HG02840 (cell line): Measurements from ENCODE around the gene SPAG16.

Source experiments
- ATAC-seq: cut with Tn5 transposase; IDR thresholded peaks from one replicate; pipeline ENCODE4 v1.9.1; 2021; ENCODE audit warnings: mild to moderate bottlenecking, moderate library complexity, moderate number of reproducible peaks; ENCODE audit not compliant: unreplicated experiment, low FRiP score

SPAG16 gene

GRCh38 chr2:214215107-214215506 lies 930.8 kb downstream of the SPAG16 start:
- ATAC-seq, result no peak

- ATAC-seq, result no peak
Observed at GRCh38 chr2:214217136-214217535, 932.9 kb downstream of the SPAG16 start.

- ATAC-seq, result no peak
Observed at GRCh38 chr2:214217599-214217998, 933.3 kb downstream of the SPAG16 start.

GRCh38 chr2:214220251-214220650 lies 936.0 kb downstream of the SPAG16 start:
- no peak for ATAC-seq

GRCh38 chr2:214226061-214226460 lies 941.8 kb downstream of the SPAG16 start:
- no peak for ATAC-seq

- no peak for ATAC-seq
Observed at GRCh38 chr2:214232271-214232670, 948.0 kb downstream of the SPAG16 start.

- ATAC-seq, result no peak
Observed at GRCh38 chr2:214233164-214233563, 948.9 kb downstream of the SPAG16 start.

GRCh38 chr2:214242797-214243196 lies 958.5 kb downstream of the SPAG16 start:
- ATAC-seq, result no peak

- ATAC-seq, result no peak
Observed at GRCh38 chr2:214244847-214245246, 960.6 kb downstream of the SPAG16 start.

- ATAC-seq, result no peak
Observed at GRCh38 chr2:214246417-214246816, 962.2 kb downstream of the SPAG16 start.

- ATAC-seq, result no peak
Observed at GRCh38 chr2:214247531-214247930, 963.3 kb downstream of the SPAG16 start.

- ATAC-seq, result no peak
Observed at GRCh38 chr2:214255046-214255445, 970.8 kb downstream of the SPAG16 start.

GRCh38 chr2:214261683-214262082 lies 977.4 kb downstream of the SPAG16 start:
- ATAC-seq, result no peak

GRCh38 chr2:214264171-214264570 lies 979.9 kb downstream of the SPAG16 start:
- ATAC-seq, result no peak

GRCh38 chr2:214265991-214266489 lies 981.8 kb downstream of the SPAG16 start:
- no peak for ATAC-seq

GRCh38 chr2:214277880-214278279 lies 993.6 kb downstream of the SPAG16 start:
- ATAC-seq, result no peak

- ATAC-seq, result no peak
Observed at GRCh38 chr2:214286011-214286410, 1001.7 kb downstream of the SPAG16 start.

- ATAC-seq, result no peak
Observed at GRCh38 chr2:214293593-214293992, 1009.3 kb downstream of the SPAG16 start.

GRCh38 chr2:214294426-214294825 lies 1010.2 kb downstream of the SPAG16 start:
- no peak for ATAC-seq

- no peak for ATAC-seq
Observed at GRCh38 chr2:214297423-214297822, 1013.2 kb downstream of the SPAG16 start.

GRCh38 chr2:214310319-214310718 lies 1026.1 kb downstream of the SPAG16 start:
- no peak for ATAC-seq

- ATAC-seq, result no peak
Observed at GRCh38 chr2:214311031-214311533, 1026.8 kb downstream of the SPAG16 start.
